NCI-H748 (cell line): Measurements from ENCODE around the gene RASSF9.

ENCODE experiments used
- DNase-seq: peaks from one replicate; lab custom pipeline; 2025; ENCODE audit not compliant: unreplicated experiment; lab: John Stamatoyannopoulos, UW

RASSF9 gene

DNA sequence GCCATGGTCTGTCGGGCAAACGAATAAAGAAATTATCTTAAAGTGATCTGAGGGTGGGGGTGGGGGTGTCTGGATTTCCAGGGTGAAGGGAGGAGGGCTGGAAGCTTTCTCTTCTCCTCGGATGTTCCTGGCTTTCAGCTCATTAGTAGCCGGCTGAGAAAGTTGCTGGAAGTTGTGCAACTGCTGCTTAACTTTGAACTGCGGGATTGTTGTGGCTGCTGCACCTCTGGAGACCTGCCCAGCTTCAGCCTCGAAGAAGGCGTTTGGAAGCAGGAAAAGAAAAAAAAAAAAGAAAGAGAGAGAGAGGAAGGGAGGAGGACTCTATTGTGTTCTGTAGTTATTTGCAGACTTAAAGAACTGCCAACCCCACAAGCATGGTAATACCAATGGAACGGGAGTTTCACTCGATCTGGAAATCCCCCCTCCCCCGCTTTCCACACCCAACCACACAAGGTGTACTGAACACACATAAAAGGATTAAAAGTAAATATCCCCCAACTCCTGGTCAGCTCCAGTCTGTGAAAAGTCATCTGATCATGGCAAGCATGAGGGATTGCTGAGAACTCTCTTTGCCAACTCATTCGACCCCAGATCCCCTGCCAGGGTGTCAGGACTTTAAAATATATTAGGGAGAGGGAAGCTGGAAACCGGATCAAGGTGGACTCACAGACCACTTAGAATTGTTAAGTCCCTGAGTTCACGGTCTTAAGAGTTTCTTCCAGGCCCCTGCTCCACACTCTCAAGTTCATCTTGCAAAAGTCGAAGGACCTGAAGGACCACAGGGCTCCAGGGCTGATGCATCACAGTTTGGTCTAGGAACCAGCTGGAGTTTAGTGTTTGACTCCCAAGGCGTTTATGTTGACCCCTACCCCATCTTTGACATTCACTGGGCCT lies at the start of gene RASSF9:
Gene RASSF9, minus strand, starts transcription at position 213 of the 894 bp plus-strand sequence. Its CDS starts 208 bp downstream, at position 5.
- no peak for DNase-seq

GRCh38 chr12:85883763-85884162 lies 47.6 kb upstream of the RASSF9 start:
- no peak for DNase-seq

GRCh38 chr12:85877459-85877858 lies 41.2 kb upstream of the RASSF9 start:
- DNase-seq = no peak

DNA sequence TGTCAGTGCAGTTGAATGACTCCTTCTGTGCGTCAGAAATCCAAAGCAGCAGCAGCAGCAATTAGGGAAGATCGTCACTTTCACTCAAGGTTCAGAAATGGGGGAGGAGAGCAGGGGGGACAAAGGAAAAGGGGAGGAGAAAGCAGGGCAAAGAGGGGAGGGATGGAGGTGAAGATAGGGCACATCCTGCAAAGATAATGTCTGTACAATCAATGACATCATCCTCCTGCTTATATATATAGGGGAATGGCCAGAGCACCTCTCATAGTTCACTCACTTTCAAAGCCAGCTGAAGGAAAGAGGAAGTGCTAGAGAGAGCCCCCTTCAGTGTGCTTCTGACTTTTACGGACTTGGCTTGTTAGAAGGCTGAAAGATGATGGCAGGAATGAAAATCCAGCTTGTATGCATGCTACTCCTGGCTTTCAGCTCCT lies 37.8 kb upstream of the RASSF9 start, which contains the start of gene NTS:
Gene NTS, plus strand, starts transcription at position 265 of the 431 bp plus-strand sequence. Its CDS starts 109 bp downstream, at position 374.
- peak; percentile 67 for DNase-seq

- peak; percentile 77 for DNase-seq
Measured at GRCh38 chr12:85872497-85873091, 36.4 kb upstream of the RASSF9 start.

- peak; percentile 65 for DNase-seq
Measured at GRCh38 chr12:85866986-85867776, 31.0 kb upstream of the RASSF9 start.

DNA sequence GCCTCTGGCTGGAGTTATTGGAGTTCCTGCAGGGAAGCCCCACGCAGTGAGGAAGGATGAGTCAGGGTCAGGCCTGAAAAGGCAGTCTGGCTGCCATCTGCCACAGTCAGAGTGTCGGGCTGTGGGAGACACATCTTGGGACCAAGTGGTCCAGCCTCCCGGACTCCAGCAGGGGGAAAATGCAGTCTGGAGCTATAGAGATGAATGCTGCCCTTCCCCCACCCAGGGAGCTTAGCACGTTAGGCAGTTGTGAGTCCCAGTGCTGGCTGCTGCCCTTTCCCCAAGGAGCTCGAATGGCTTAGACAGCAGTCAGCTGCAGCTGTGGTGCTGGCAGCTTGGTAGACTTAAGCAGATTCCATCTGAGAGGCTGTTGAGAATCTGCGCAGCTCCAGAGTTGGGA lies 29.7 kb upstream of the RASSF9 start:
- DNase-seq = no peak

DNA sequence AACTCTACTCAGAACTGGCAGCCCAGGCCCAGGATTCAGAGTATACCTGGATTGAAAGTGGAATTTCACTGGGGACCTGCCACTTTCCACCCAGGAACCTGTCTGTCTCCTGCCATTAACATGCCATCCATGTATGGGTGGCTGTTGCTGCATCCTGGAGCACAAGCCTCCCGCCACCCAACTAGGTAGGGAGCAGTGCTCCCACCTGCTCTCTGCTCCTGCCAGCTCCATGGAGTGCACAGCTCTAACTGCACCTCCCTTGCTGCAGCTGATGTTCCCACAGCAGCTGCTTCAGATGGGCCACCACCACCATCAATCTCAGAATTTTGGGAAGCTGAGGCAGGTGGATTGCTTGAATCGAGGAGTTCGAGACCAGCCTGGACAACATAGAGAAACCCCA lies 20.8 kb upstream of the RASSF9 start:
- no peak for DNase-seq

DNA sequence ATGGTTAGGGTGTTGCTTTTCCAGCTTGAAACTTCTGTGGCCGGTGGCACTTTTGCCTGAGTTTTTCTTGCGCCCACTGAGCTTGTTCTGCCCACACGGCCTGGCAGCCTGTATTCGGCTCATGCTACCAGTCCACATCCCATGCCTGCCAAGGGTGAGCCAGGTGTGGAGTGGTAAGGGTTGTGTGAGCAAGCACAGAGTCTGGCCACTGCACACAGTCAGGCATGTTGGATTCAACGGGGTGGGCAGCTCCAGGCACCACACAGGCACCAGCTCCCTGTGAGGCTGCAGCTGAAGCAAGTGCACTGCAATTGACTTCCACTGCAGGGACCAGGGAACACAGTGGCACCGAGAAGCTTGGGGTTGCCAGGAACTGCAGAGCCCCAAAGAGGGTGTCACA lies 19.1 kb upstream of the RASSF9 start:
- no peak for DNase-seq

DNA sequence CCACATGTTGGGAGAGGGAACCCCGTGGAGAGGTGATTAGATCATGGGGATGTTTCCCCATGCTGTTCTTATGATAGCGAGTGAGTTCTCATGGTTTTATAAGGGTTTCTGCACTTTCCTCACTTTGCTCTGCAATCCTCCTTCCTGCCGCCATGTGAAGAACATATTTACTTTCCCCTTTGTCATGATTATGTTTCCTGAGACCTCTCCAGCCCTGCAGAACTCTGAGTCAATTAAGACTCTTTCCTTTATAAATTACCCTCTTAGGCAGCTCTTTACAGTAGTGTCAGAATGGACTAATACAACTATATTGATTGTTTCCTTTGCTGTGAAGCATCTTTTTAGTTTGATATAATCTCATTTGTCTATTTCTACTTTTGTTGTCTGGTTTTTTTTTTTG lies 13.1 kb upstream of the RASSF9 start:
- DNase-seq = peak; percentile 33

GRCh38 chr12:85843606-85844310 lies 7.5 kb upstream of the RASSF9 start:
- DNase-seq = no peak

GRCh38 chr12:85835426-85836196 lies 598 bp downstream of the RASSF9 start:
- DNase-seq = no peak

- no peak for DNase-seq
Measured at GRCh38 chr12:85834378-85834777, 1.8 kb downstream of the RASSF9 start.

- DNase-seq = no peak
Measured at GRCh38 chr12:85833579-85833978, 2.6 kb downstream of the RASSF9 start.

GRCh38 chr12:85831327-85831990 lies 4.8 kb downstream of the RASSF9 start:
- DNase-seq = no peak

GRCh38 chr12:85829391-85829790 lies 6.8 kb downstream of the RASSF9 start:
- no peak for DNase-seq

DNA sequence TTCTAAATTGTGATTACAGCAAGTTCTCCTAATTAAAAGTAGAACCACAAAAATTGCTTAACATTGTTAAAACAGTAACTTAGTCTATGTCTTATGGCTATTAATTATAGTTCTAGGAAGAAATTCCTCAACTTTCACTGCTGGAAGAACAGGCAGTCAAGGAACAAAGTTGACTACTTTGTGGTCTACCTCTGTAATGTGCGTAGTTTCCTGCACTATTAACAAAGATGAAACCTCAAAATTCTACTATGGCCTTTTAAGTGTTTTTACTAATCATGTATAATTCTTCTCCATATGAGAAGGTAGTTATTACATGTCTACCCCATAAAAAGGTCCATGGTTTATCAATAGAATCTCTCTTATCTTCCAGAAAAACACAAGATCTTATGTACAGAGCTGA lies 7.6 kb downstream of the RASSF9 start:
- no peak for DNase-seq

DNA sequence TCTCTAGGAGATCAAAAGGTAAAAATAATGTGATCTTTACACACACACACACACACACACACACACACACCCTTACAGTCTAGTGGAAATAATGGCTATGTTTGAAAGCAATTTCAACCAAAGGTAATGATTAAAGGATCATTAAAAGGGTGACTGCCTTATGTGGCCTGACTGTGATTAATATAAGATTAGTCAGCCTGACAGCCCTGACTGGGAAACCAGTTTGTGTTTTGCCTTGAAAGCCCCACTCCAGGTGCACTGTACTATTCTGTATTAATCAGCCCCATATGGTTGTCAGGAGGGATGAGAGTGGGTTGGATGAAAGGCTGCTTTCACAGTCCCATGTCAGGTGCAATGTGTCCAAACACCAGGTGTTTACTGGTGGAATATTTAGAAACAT lies 10.5 kb downstream of the RASSF9 start:
- peak; percentile 96 for DNase-seq

DNA sequence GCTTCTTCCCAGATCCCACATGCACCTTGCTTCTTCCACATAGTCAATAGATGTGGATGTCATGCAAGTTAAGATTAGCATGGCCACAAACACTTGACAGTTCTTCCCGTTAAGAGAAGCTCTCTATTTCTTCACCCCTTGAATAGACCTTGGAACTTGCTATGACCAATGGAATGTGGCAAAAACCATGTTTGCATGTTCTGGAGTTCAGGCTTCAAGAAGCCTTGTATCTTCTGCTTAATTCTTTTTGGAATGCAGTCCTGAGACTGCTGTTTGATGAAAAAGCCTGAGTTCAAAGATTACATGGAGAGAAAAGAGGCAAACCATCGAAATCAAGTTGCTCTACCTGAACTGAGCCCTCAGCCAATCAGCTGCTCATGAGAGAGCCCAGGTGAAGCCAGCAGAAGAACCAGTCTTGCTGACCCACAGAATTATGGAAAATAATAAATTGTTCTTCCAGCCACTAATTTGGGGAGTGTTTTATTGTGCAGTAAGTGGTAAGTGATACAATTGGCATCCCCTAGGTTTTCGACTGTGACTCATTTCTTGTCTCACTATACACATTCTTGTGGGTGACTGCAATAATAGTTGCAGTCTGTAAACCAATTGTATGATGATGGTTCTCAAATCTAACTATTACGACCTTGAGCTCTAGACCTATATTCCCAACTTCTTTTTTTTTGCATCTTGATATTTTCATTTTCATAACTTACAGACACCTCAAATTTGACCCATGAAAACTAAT lies 12.6 kb downstream of the RASSF9 start:
- DNase-seq = no peak
